GM19467 (cell line): ENCODE results near the gene CEMIP.

Source experiments
- ATAC-seq: cut with Tn5 transposase; IDR thresholded peaks from one replicate; pipeline ENCODE4 v1.9.1; 2021; ENCODE audit warnings: mild to moderate bottlenecking, moderate library complexity; ENCODE audit not compliant: unreplicated experiment

The CEMIP gene

DNA sequence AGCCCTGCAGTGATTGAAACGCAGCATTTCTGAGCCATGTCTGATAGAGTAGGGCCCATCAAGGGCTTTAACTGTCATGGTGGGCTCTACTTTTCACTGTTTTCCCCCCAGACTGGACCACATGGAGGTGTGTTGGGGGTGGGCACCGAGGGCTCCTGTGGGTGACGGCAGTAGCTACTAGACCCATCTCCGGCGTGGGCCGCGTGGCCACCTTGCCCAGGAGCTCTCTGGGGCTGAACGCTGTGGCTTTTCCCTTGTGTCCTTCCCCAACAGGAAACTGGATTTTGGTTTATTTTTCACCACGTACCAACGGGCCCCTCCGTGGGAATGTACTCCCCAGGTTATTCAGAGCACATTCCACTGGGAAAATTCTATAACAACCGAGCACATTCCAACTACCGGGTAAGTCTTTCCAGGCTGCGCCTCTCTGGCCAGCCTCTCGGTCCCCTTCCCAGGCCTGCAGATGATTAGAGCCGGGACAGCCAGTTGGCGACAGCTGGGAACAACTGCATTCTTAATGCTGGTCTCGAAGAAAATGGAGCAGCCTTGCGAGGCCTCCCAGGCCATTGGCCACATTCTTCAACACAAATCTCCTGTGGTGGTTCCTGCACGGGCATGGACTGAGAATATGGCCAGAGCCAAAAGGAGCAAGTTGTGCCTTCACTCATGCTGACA is 142.7 kb downstream of the CEMIP start:
- no peak for ATAC-seq

- no peak for ATAC-seq
These were observed 144.5 kb downstream of the CEMIP start for GRCh38 chr15:80923668-80924067.

GRCh38 chr15:80924278-80924677 is 145.1 kb downstream of the CEMIP start:
- no peak for ATAC-seq

- no peak for ATAC-seq
These were observed 146.5 kb downstream of the CEMIP start for GRCh38 chr15:80925597-80926059.

GRCh38 chr15:80926126-80926525 is 147.0 kb downstream of the CEMIP start:
- ATAC-seq = no peak

GRCh38 chr15:80929225-80929624 is 150.1 kb downstream of the CEMIP start:
- no peak for ATAC-seq

DNA sequence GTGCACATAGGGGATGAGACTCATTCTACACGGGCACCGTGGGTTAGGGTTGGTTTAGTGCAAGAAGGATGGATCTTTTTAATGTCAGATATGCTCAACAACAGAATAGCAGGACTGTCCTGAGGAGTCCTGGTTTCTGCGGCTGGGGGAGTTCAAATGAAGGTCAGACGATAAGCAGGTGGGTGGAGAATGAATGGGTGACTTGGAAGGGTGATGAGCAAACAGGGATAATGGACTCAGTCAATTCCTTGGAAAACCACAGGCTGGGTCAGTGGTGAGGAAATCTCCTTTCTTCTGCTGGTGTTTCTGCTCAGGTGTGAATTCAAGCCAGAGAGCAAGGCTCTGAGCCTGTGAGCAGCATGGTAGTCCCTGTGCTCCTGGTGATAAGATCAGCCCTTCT is 150.5 kb downstream of the CEMIP start:
- ATAC-seq = no peak

DNA sequence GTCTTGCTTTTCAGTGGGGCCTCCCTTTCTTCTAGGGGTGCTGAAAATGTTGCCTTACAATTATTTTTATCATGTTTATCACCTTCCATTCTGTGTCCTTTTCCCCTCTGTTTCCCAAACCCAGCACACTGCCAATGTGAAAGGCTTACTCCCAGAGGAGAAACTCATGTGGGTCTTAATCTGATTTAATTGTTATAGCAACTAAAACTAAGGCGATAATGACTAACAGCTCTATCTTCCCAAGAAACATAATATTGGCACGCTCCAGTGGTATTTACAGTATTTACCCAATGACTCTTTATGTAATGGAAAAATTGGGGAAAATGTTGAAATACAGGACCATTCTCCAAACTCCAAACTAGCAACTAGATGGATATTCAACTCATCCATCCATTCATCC is 152.0 kb downstream of the CEMIP start:
- ATAC-seq = no peak

DNA sequence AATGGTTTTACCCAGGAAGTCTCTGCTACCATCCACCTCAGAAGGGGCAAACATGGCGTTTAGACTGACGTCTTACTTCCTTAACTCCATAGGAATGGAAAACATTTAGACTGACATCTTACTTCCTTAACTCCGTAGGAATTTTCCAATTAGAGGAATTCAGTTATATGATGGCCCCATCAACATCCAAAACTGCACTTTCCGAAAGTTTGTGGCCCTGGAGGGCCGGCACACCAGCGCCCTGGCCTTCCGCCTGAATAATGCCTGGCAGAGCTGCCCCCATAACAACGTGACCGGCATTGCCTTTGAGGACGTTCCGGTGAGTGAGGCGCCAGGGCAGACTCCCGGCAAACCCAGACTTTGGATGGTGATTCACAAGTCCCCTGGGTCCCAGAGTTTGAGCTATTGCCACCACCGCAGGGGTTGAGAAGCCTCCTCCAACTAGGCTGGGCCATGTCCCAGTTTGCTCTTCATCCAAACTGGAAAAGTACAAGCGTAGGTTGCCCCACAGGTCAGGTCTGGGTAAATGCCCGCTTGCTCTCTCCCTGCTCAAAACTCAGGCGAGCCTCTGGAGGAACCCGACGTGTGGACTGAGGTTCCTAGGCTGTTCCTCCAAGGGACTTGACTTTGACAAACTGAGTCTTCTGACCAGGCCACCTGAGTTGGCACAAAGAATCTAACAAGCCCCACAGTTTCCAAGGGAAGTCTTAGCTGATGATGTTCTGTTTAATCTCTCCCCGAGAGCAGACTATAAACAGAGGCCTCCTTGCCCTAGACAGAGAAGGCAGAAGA is 152.7 kb downstream of the CEMIP start:
- ATAC-seq = no peak

GRCh38 chr15:80932513-80932815 is 153.3 kb downstream of the CEMIP start:
- ATAC-seq = no peak

DNA sequence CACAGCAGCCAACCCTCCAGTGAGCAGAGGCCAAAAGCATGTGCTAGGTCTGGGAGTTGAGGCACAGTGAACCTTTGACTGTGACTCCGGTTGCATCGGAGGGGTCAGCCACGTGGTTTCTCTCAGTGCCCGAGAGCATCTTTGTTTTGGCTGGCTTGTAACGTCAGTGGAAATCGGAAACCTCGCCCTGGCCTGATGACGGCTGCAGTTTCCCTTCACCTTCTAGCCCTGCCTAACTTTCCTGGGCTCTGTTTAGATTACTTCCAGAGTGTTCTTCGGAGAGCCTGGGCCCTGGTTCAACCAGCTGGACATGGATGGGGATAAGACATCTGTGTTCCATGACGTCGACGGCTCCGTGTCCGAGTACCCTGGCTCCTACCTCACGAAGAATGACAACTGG is 153.8 kb downstream of the CEMIP start:
- no peak for ATAC-seq

- ATAC-seq = no peak
These were observed 155.6 kb downstream of the CEMIP start for GRCh38 chr15:80934761-80935221.

DNA sequence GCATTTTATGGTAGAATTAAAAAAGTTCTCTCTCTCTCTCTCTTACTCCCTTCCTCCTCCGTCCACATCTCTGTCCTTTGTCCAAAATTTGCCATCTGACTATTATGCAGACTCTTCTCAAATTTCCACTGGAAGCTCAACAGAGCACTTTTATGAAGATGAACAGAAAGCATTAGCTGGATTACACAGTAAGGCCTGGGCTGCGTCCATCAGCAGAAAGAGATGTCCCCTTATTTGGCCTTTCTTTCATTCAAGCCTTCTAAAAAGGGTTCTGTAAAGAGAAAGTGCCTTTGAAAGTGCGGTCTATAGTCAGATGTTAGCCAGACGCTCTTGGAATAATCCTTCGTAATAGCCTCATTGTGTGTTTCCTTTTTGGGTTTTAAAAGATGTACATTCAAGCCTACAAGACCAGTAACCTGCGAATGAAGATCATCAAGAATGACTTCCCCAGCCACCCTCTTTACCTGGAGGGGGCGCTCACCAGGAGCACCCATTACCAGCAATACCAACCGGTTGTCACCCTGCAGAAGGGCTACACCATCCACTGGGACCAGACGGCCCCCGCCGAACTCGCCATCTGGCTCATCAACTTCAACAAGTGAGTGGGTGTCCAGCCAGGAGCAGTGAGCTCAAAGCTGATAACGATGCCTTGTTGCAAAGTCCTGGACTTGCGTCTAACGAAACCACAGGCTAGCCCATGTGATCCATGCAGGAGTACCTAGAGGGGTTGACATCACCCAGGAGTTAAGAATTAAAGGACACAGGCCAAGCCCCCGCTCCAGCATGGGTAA is 157.3 kb downstream of the CEMIP start:
- no peak for ATAC-seq

- no peak for ATAC-seq
These were observed 158.5 kb downstream of the CEMIP start for GRCh38 chr15:80937718-80938117.

GRCh38 chr15:80939216-80939615 is 160.0 kb downstream of the CEMIP start:
- no peak for ATAC-seq

- no peak for ATAC-seq
These were observed 161.2 kb downstream of the CEMIP start for GRCh38 chr15:80940331-80940730.

DNA sequence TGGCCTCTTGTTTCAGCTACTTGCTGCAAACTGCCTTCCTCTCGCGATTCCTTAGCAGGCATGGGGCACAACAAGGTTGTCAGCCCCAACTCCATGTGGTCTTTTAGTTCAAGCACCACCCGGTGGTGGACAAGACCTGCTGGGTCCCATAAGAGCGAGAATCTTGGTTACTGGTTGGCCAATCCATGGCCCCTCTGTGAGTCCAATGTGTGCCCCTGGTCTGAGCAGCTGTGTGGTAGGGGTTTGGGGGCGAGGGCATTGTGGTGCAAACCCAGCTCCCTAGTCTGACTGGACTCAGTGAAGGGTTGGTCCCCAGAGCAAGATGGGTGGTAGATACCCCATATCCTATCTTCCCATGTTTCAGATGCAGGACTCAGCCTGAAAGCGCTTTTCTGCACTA is 161.7 kb downstream of the CEMIP start:
- ATAC-seq = no peak

- ATAC-seq = no peak
These were observed 163.1 kb downstream of the CEMIP start for GRCh38 chr15:80942266-80942665.

- ATAC-seq = no peak
These were observed 163.8 kb downstream of the CEMIP start for GRCh38 chr15:80942746-80943565.

- ATAC-seq = no peak
These were observed 165.6 kb downstream of the CEMIP start for GRCh38 chr15:80944818-80945217.

DNA sequence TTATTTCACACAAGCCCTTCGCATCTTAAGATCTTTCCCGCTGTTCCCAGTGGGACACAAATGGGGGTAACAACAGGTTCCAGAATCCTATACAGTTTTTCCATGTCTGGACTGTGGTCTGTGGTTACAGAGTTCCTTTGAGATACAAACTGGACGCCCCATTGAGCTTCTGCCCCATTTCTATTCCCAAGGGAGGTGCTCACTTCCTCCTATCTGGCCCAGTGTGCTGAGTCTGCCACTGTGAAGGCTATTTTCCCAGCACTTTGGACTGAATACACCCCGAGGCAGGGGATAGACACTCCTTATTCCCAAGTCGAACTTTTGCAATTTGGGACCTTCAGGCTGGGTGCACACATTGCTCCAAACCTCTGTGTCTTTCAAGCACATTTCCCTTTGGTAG is 166.4 kb downstream of the CEMIP start:
- ATAC-seq = no peak
